IPS-20b (cell line): Measurements from ENCODE around the gene CD209.
"Not testable (repeated sequence)": the region's sequence is repeated elsewhere in the genome, so short reads cannot be mapped to it uniquely, and the experiment has no call there.

Experiments used
- H3K27ac ChIP-seq: one replicate; pipeline ENCODE4 v1.5.1; 2013; ENCODE audit warnings: low read length
- H3K27me3 ChIP-seq: 2 replicates; pipeline ENCODE4 v1.6.1; 2013; ENCODE audit warnings: mild to moderate bottlenecking, low read length, inconsistent platforms; ENCODE audit not compliant: insufficient read depth
- H3K36me3 ChIP-seq: 2 replicates; pipeline ENCODE4 v1.6.1; 2013; ENCODE audit warnings: low read depth, mild to moderate bottlenecking, inconsistent platforms, low read length, moderate library complexity; ENCODE audit not compliant: insufficient read depth
- H3K4me1 ChIP-seq: 2 replicates; pipeline ENCODE4 v1.6.1; 2013; ENCODE audit warnings: mild to moderate bottlenecking, control low read depth, inconsistent platforms, low read length, moderate library complexity; ENCODE audit not compliant: insufficient read depth
- H3K4me3 ChIP-seq: 2 replicates; pipeline ENCODE4 v1.5.1; 2013; ENCODE audit warnings: mild to moderate bottlenecking, low read length, inconsistent platforms
- H3K9ac ChIP-seq: 2 replicates; pipeline ENCODE4 v1.6.1; 2013; ENCODE audit warnings: low read depth, mild to moderate bottlenecking, inconsistent platforms, low read length, moderate library complexity
- H3K9me3 ChIP-seq: 2 replicates; pipeline ENCODE4 v1.6.1; 2013; ENCODE audit warnings: mild to moderate bottlenecking, low read depth, low read length, inconsistent platforms; ENCODE audit not compliant: insufficient read depth

The CD209 gene

GRCh38 chr19:7766535-7766934 lies 19.2 kb upstream of the CD209 start:
- Histone ChIP-seq H3K9me3 (no peaks in the 10 kb centered on the region; the same call in 1 of the 2 replicates), H3K36me3 (no peaks in the 10 kb centered on the region), H3K4me1 (no peaks in the 10 kb centered on the region), H3K27ac (no peak overlapping the region), H3K27me3 (peaks cover 11% of the 10 kb centered on the region; the same call in 1 of the 2 replicates), H3K4me3 (no peak overlapping the region), H3K9ac (no peak overlapping the region)

- H3K27ac ChIP-seq, H3K9me3 ChIP-seq, H3K36me3 ChIP-seq, H3K9ac ChIP-seq, H3K4me1 ChIP-seq, H3K4me3 ChIP-seq: not testable (repeated sequence)
- peaks cover 11% of the 10 kb centered on the region; the same call in 1 of the 2 replicates for H3K27me3 ChIP-seq
These were observed 17.7 kb upstream of the CD209 start for GRCh38 chr19:7765043-7765442.

- H3K9me3 ChIP-seq, H3K36me3 ChIP-seq, H3K27ac ChIP-seq, H3K4me1 ChIP-seq, H3K9ac ChIP-seq, H3K4me3 ChIP-seq: not testable (repeated sequence)
- H3K27me3 ChIP-seq, result peaks cover 11% of the 10 kb centered on the region; the same call in 1 of the 2 replicates
These were observed 16.8 kb upstream of the CD209 start for GRCh38 chr19:7764157-7764556.

- H3K9me3 ChIP-seq, result peaks cover 8% of the 10 kb centered on the region; the same call in 1 of the 2 replicates
- H3K27ac ChIP-seq, result no peak overlapping the region
- peaks cover 11% of the 10 kb centered on the region; the same call in 1 of the 2 replicates for H3K27me3 ChIP-seq
- H3K4me3 ChIP-seq, result no peak overlapping the region
- no peaks in the 10 kb centered on the region for H3K36me3 ChIP-seq
- no peak overlapping the region for H3K9ac ChIP-seq
- no peaks in the 10 kb centered on the region for H3K4me1 ChIP-seq
These were observed 16.4 kb upstream of the CD209 start for GRCh38 chr19:7763696-7764095.

GRCh38 chr19:7762719-7763293 lies 15.5 kb upstream of the CD209 start, which contains the start of gene CLEC4M:
Gene CLEC4M, plus strand, starts transcription at chr19:7763243. Its CDS starts 24 bp downstream, at chr19:7763267.
- Histone ChIP-seq H3K27ac (no peak within 1 kb of the TSS), H3K9me3 (peaks cover 16% of the 10 kb centered on the region; the same call in 1 of the 2 replicates), H3K36me3 (no peaks in the 10 kb centered on the region), H3K9ac (no peak within 1 kb of the TSS), H3K4me1 (no peaks in the 10 kb centered on the region), H3K4me3 (no peak within 1 kb of the TSS), H3K27me3 (peaks cover 11% of the 10 kb centered on the region; the same call in 1 of the 2 replicates)

- H3K4me3 ChIP-seq, result no peak overlapping the region
- no peaks in the 10 kb centered on the region for H3K27me3 ChIP-seq
- H3K9me3 ChIP-seq, result peaks cover 38% of the 10 kb centered on the region
- no peaks in the 10 kb centered on the region for H3K36me3 ChIP-seq
- no peak overlapping the region for H3K27ac ChIP-seq
- H3K9ac ChIP-seq, result no peak overlapping the region
- H3K4me1 ChIP-seq, result no peaks in the 10 kb centered on the region
These were observed 11.8 kb upstream of the CD209 start for GRCh38 chr19:7759156-7759555.

GRCh38 chr19:7757358-7757757 lies 10.0 kb upstream of the CD209 start:
- Histone ChIP-seq H3K9ac (no peak overlapping the region), H3K9me3 (peaks cover 38% of the 10 kb centered on the region), H3K27ac (no peak overlapping the region), H3K4me1 (no peaks in the 10 kb centered on the region), H3K36me3 (no peaks in the 10 kb centered on the region), H3K27me3 (no peaks in the 10 kb centered on the region), H3K4me3 (no peak overlapping the region)

- Histone ChIP-seq H3K36me3 (no peaks in the 10 kb centered on the region), H3K9me3 (peaks cover 38% of the 10 kb centered on the region), H3K9ac (no peak overlapping the region)
These were observed 8.9 kb upstream of the CD209 start for GRCh38 chr19:7756258-7756657.

GRCh38 chr19:7751157-7751783 lies 3.9 kb upstream of the CD209 start:
- Histone ChIP-seq H3K4me3 (no peak overlapping the region), H3K4me1 (peaks cover 5% of the 10 kb centered on the region; the same call in 1 of the 2 replicates), H3K27ac (no peak overlapping the region), H3K27me3 (no peaks in the 10 kb centered on the region), H3K36me3 (no peaks in the 10 kb centered on the region), H3K9me3 (peaks cover 7% of the 10 kb centered on the region), H3K9ac (no peak overlapping the region)

More at GRCh38 chr19:7756258-7756657, 8.9 kb upstream of the CD209 start:
- H3K4me1 ChIP-seq, result no peaks in the 10 kb centered on the region
- no peak overlapping the region for H3K4me3 ChIP-seq
- no peaks in the 10 kb centered on the region for H3K27me3 ChIP-seq
- no peak overlapping the region for H3K27ac ChIP-seq

GRCh38 chr19:7748756-7749155 lies 1.4 kb upstream of the CD209 start:
- H3K9ac ChIP-seq, result no peak overlapping the region
- H3K9me3 ChIP-seq, result no peaks in the 10 kb centered on the region
- H3K27ac ChIP-seq, result no peak overlapping the region

GRCh38 chr19:7748171-7748570 lies 837 bp upstream of the CD209 start:
- Histone ChIP-seq H3K9ac (no peak overlapping the region), H3K4me1 (peaks cover 5% of the 10 kb centered on the region; the same call in 1 of the 2 replicates), H3K27ac (no peak overlapping the region), H3K4me3 (no peak overlapping the region), H3K27me3 (peaks cover 8% of the 10 kb centered on the region), H3K36me3 (no peaks in the 10 kb centered on the region), H3K9me3 (no peaks in the 10 kb centered on the region)

More at GRCh38 chr19:7748756-7749155, 1.4 kb upstream of the CD209 start:
- H3K4me1 ChIP-seq, result peaks cover 5% of the 10 kb centered on the region; the same call in 1 of the 2 replicates
- H3K36me3 ChIP-seq, result no peaks in the 10 kb centered on the region
- peaks cover 5% of the 10 kb centered on the region; the same call in 1 of the 2 replicates for H3K27me3 ChIP-seq
- H3K4me3 ChIP-seq, result no peak overlapping the region

GRCh38 chr19:7746306-7746705 lies 1.0 kb downstream of the CD209 start:
- H3K27me3 ChIP-seq, H3K4me1 ChIP-seq, H3K9me3 ChIP-seq: not testable (repeated sequence)

More at GRCh38 chr19:7746306-7746705, 1.0 kb downstream of the CD209 start:
- H3K4me3 ChIP-seq, H3K36me3 ChIP-seq, H3K9ac ChIP-seq, H3K27ac ChIP-seq: not testable (repeated sequence)
